H9 (cell line): ENCODE results near the gene ARFGAP2. TPM values are rescaled to one million over a fixed set of nuclear protein-coding genes. Genes with fewer than 3 reads are reported as not detected.

ENCODE experiments used
- DNase-seq: peaks from one replicate; pipeline ENCODE4 v3.0.0-alpha.2; 2017
- H2AFZ ChIP-seq: one replicate; pipeline ENCODE4 v1.6.1; 2013; ENCODE audit warnings: mild to moderate bottlenecking, low read length, control low read depth, moderate library complexity
- H2AK5ac ChIP-seq: 2 replicates; pipeline ENCODE4 v1.6.1; 2013; ENCODE audit warnings: low read length, control low read depth, mixed read lengths; ENCODE audit not compliant: insufficient read length
- H2BK120ac ChIP-seq: one replicate; pipeline ENCODE4 v1.6.1; 2013; ENCODE audit warnings: low read depth, mild to moderate bottlenecking, low read length, control low read depth, inconsistent platforms; ENCODE audit not compliant: poor library complexity, severe bottlenecking
- H2BK12ac ChIP-seq: 2 replicates; pipeline ENCODE4 v1.6.1; 2013; ENCODE audit warnings: low read length, control low read depth, mixed read lengths, low read depth; ENCODE audit not compliant: insufficient read length
- H2BK15ac ChIP-seq: 2 replicates; pipeline ENCODE4 v1.6.1; 2013; ENCODE audit warnings: low read depth, low read length, control low read depth
- H2BK20ac ChIP-seq: one replicate; pipeline ENCODE4 v1.6.1; 2013; ENCODE audit warnings: low read depth, mild to moderate bottlenecking, low read length, control low read depth, inconsistent platforms; ENCODE audit not compliant: poor library complexity, severe bottlenecking
- H2BK5ac ChIP-seq: 2 replicates; pipeline ENCODE4 v1.6.1; 2013; ENCODE audit warnings: low read length, control low read depth, mixed read lengths; ENCODE audit not compliant: insufficient read length
- H3K14ac ChIP-seq: 2 replicates; pipeline ENCODE4 v1.6.1; 2013; ENCODE audit warnings: low read length, control low read depth; ENCODE audit not compliant: insufficient read depth
- H3K18ac ChIP-seq: 2 replicates; pipeline ENCODE4 v1.6.1; 2013; ENCODE audit warnings: low read depth, mild to moderate bottlenecking, mixed read lengths, low read length, control low read depth; ENCODE audit not compliant: insufficient read length
- H3K23ac ChIP-seq: 2 replicates; pipeline ENCODE4 v1.6.1; 2013; ENCODE audit warnings: low read length, control low read depth, mixed read lengths, low read depth; ENCODE audit not compliant: insufficient read length
- H3K23me2 ChIP-seq: 2 replicates; pipeline ENCODE4 v1.6.1; 2013; ENCODE audit warnings: low read depth, mild to moderate bottlenecking, mixed read lengths, low read length, control low read depth; ENCODE audit not compliant: insufficient read length, poor library complexity, severe bottlenecking
- H3K27ac ChIP-seq: 2 replicates; pipeline ENCODE4 v1.5.1; 2013; ENCODE audit warnings: low read length, control low read depth, mixed read lengths, low read depth; ENCODE audit not compliant: insufficient read length
- H3K27me3 ChIP-seq: 2 replicates; pipeline ENCODE4 v1.6.1; 2013; ENCODE audit warnings: low read length, control low read depth, inconsistent platforms; ENCODE audit not compliant: insufficient read depth
- H3K4ac ChIP-seq: 2 replicates; pipeline ENCODE4 v1.6.1; 2013; ENCODE audit warnings: low read depth, mild to moderate bottlenecking, control low read depth, inconsistent platforms, low read length, moderate library complexity
- H3K4me1 ChIP-seq: 2 replicates; pipeline ENCODE4 v1.6.1; 2013; ENCODE audit warnings: low read length, control low read depth, inconsistent platforms; ENCODE audit not compliant: insufficient read depth
- H3K4me2 ChIP-seq: 2 replicates; pipeline ENCODE4 v1.6.1; 2013; ENCODE audit warnings: low read length, control low read depth, mixed read lengths; ENCODE audit not compliant: insufficient read length, insufficient read depth
- H3K56ac ChIP-seq: 2 replicates; pipeline ENCODE4 v1.6.1; 2013; ENCODE audit warnings: low read depth, mild to moderate bottlenecking, mixed read lengths, low read length, control low read depth; ENCODE audit not compliant: insufficient read length
- H3K79me1 ChIP-seq: 2 replicates; pipeline ENCODE4 v1.6.1; 2013; ENCODE audit warnings: low read depth, mild to moderate bottlenecking, moderate library complexity, low read length, control low read depth, inconsistent platforms; ENCODE audit not compliant: insufficient read depth, poor library complexity, severe bottlenecking
- H3K79me2 ChIP-seq: 2 replicates; pipeline ENCODE4 v1.6.1; 2013; ENCODE audit warnings: low read length, control low read depth, inconsistent platforms; ENCODE audit not compliant: insufficient read depth
- H3K9ac ChIP-seq: 2 replicates; pipeline ENCODE4 v1.6.1; 2013; ENCODE audit warnings: low read length, control low read depth, mixed read lengths; ENCODE audit not compliant: insufficient read length; ENCODE audit errors: extremely low read depth
- H3K9me3 ChIP-seq: one replicate; pipeline ENCODE4 v1.6.1; 2013; ENCODE audit warnings: low read depth, low read length, inconsistent platforms; ENCODE audit not compliant: control insufficient read depth
- H3T11ph ChIP-seq: one replicate; pipeline ENCODE4 v1.6.1; 2013; ENCODE audit warnings: mild to moderate bottlenecking, low read length, control low read depth, inconsistent platforms
- H4K20me1 ChIP-seq: one replicate; pipeline ENCODE4 v1.6.1; 2013; ENCODE audit not compliant: control insufficient read depth, insufficient read length, insufficient read depth
- H4K5ac ChIP-seq: 2 replicates; pipeline ENCODE4 v1.6.1; 2013; ENCODE audit warnings: low read depth, mild to moderate bottlenecking, mixed read lengths, low read length, control low read depth; ENCODE audit not compliant: insufficient read length
- H4K8ac ChIP-seq: replicated peaks from 2 replicates; pipeline ENCODE4 v1.6.1; 2013; ENCODE audit warnings: low read length, control low read depth, mixed read lengths, low read depth; ENCODE audit not compliant: insufficient read length
- H4K91ac ChIP-seq: 2 replicates; pipeline ENCODE4 v1.6.1; 2013; ENCODE audit warnings: low read depth, mild to moderate bottlenecking, moderate library complexity, mixed read lengths, low read length, control low read depth; ENCODE audit not compliant: insufficient read length
- H3K27ac Mint-ChIP-seq, 3 experiments: 2 replicates in 2 of 3; 3 replicates in 1 of 3; pipeline ENCODE4 v1.8.0; 2020 to 2021; ENCODE audit warnings: mixed read lengths in 3 of 3, mild to moderate bottlenecking in 1 of 3, moderate library complexity in 1 of 3
- H3K27me3 Mint-ChIP-seq: 2 replicates; pipeline ENCODE4 v1.8.0; 2021; ENCODE audit warnings: low read depth, mild to moderate bottlenecking, moderate library complexity, mixed read lengths
- H3K36me3 Mint-ChIP-seq, 3 experiments: 2 replicates in 2 of 3; 3 replicates in 1 of 3; pipeline ENCODE4 v1.8.0; 2020 to 2021; ENCODE audit warnings: low read depth in 3 of 3, mixed read lengths in 3 of 3; ENCODE audit not compliant: insufficient read depth in 1 of 3
- H3K4me1 Mint-ChIP-seq, 2 experiments: 2 replicates each; pipeline ENCODE4 v1.8.0; 2020; ENCODE audit warnings: mixed read lengths in 2 of 2
- H3K4me3 Mint-ChIP-seq, 2 experiments: 2 replicates in 1 of 2; 3 replicates in 1 of 2; pipeline ENCODE4 v1.8.0; 2020 to 2021; ENCODE audit warnings: mild to moderate bottlenecking in 2 of 2, mixed read lengths in 2 of 2, moderate library complexity in 1 of 2
- H3K9me3 Mint-ChIP-seq, 2 experiments: 2 replicates in 1 of 2; 3 replicates in 1 of 2; pipeline ENCODE4 v1.8.0; 2020; ENCODE audit warnings: mild to moderate bottlenecking in 2 of 2, mixed read lengths in 2 of 2, moderate library complexity in 1 of 2
- WGBS: extraction: QIAGEN DNeasy Blood & Tissue Kit; methylation state at CpG from one replicate; pipeline ENCODE4 v1.1.7; 2013; ENCODE audit warnings: missing lambda C conversion rate, low lambda C conversion rate, mixed read lengths; ENCODE audit not compliant: insufficient read length; ENCODE audit errors: extremely low coverage; 5-methylcytosine and 5-hydroxymethylcytosine counted together
- total RNA-seq: library from RNA; stranded (reverse); gene quantifications from 2 replicates; pipeline ENCODE4 v1.2.1, GENCODE V29; 2021
- TF ChIP-seq, protein P1 (sequence below): fragments of 200-600 bp; sonication (generic); conservative IDR thresholded peaks from 3 replicates; pipeline ENCODE4 v1.8.0; 2021; ENCODE audit warnings: antibody characterized with exemption, mild to moderate bottlenecking

Gene ARFGAP2
- total RNA-seq, 1 experiment from 2014 or later, result 72.3 TPM

DNA sequence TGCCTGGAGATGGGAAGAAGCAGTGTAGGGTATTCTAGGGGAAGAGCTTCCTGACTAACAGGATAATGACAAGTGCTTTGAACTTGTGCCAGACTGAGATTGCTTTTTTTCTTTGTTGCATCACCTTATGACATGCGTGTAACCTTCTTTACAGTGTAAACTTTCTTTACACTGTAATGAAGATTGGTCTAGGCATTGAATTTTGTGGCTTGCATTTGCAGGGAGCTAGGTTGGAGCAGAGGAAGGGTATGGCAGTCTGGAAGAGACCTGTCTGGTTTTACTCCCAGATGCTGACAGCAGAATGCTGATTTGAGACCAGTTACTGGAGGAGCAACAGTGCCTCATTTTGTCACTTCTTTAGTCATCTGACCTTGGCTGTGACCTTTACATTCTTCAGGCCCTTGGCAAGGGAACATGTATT lies 43.7 kb upstream of the ARFGAP2 start:
- Mint-ChIP-seq H3K36me3 (peaks cover 0 to 58% (median 51%) of the 10 kb centered on the region in 3 experiments; a peak in 5 of 7 replicates), H3K27ac (peak overlapping the region in 2 of 3 experiments; percentile 32 to 71; a peak in 3 of 7 replicates), H3K4me3 (no peak overlapping the region), H3K9me3 (no peaks in the 10 kb centered on the region), H3K4me1 (peaks cover 24% of the 10 kb centered on the region in 2 experiments), H3K27me3 (no peaks in the 10 kb centered on the region)
- Histone ChIP-seq H2AK5ac (no peak overlapping the region), H2AFZ (no peak overlapping the region), H3K79me2 (peaks cover 2% of the 10 kb centered on the region; the same call in 1 of the 2 replicates), H3K79me1 (no peaks in the 10 kb centered on the region), H3K23me2 (peaks cover 12% of the 10 kb centered on the region), H3K18ac (no peak overlapping the region), H2BK5ac (no peak overlapping the region), H3K9me3 (no peaks in the 10 kb centered on the region), H3K27ac (no peak overlapping the region), H3K23ac (no peak overlapping the region), H2BK120ac (no peak overlapping the region), H3K14ac (no peak overlapping the region), H4K5ac (no peak overlapping the region), H3K4me1 (no peaks in the 10 kb centered on the region; the same call in 1 of the 2 replicates), H2BK15ac (no peak overlapping the region), H3K4ac (no peak overlapping the region), H2BK20ac (no peak overlapping the region), H3K4me2 (no peak overlapping the region), H3T11ph (no peak overlapping the region), H3K9ac (no peak overlapping the region), H3K27me3 (no peaks in the 10 kb centered on the region), H4K20me1 (no peaks in the 10 kb centered on the region), H4K8ac (no peak overlapping the region), H3K56ac (no peak overlapping the region), H2BK12ac (no peak overlapping the region), H4K91ac (no peak overlapping the region)
- no CpG with 5 or more reads among the region's 1 CpG for WGBS
- DNase-seq, result no peak
- TF ChIP-seq, protein P1, sequence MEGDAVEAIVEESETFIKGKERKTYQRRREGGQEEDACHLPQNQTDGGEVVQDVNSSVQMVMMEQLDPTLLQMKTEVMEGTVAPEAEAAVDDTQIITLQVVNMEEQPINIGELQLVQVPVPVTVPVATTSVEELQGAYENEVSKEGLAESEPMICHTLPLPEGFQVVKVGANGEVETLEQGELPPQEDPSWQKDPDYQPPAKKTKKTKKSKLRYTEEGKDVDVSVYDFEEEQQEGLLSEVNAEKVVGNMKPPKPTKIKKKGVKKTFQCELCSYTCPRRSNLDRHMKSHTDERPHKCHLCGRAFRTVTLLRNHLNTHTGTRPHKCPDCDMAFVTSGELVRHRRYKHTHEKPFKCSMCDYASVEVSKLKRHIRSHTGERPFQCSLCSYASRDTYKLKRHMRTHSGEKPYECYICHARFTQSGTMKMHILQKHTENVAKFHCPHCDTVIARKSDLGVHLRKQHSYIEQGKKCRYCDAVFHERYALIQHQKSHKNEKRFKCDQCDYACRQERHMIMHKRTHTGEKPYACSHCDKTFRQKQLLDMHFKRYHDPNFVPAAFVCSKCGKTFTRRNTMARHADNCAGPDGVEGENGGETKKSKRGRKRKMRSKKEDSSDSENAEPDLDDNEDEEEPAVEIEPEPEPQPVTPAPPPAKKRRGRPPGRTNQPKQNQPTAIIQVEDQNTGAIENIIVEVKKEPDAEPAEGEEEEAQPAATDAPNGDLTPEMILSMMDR, result no peak
